CD4-positive, alpha-beta T cell treated with Interleukin-10 for 1 hour (primary cell): Measurements from ENCODE around the gene WIPF1.
"Not testable (repeated sequence)": the region's sequence is repeated elsewhere in the genome, so short reads cannot be mapped to it uniquely, and the experiment has no call there.

ENCODE experiments used
- DNase-seq: peaks from one replicate; pipeline ENCODE4 v3.0.0-alpha.2; 2020

WIPF1 gene

DNA sequence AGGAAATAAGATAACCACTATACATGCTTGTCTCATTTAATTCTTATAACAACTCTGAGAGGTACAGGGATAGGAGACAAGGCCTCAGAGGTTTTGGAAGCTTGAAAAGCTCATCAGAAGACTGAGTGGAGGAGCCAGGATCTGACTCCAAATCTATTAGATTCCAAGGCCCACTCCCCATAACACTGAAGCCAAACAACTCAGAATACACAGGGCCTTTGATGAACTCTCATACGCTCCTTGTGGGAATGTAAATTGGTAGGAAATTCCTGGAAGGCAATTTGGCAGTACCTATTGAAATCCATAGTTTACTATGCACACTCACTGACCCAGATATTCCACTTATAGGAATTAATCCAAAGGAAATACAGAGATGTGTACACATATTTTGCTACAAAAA lies 27.9 kb downstream of the WIPF1 start:
- DNase-seq = no peak

DNA sequence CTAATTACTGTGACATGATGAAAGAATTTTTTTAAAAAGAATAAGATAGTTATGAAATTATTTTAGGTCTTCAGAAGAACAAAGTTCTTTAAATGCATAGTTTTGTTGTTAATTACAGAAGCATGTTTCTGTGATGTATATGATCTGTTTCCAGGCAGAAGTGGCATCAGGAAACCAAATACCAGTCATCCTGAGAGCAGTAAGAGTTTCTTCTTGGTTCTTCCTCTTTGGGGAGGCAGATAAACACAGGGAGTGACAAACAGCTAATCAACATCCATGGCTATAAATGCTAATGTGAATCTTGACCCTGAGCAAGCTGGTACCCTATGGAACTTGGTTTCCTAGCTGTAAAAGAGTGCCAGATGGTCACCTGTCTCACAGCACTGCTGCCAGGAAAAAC lies 29.2 kb downstream of the WIPF1 start:
- DNase-seq = no peak

DNA sequence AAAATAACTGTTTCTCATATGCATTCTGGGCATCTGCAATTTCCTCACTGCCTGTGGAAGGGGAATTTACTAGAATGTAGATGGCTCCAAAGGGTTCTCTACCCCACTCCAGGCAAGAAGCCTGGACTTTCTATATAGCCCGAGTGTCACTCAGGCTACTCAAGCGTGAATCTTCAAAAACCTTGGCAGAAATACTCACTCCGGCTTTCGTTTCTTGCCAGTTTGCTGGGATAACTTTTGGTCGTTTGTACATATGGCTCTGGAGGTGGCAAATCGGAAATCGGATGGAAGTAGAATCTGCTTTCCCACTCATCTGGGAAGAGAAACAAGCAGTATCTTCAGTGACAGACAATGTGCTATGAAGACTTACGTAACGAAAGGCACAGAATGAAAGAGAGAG lies 30.7 kb downstream of the WIPF1 start:
- no peak for DNase-seq

DNA sequence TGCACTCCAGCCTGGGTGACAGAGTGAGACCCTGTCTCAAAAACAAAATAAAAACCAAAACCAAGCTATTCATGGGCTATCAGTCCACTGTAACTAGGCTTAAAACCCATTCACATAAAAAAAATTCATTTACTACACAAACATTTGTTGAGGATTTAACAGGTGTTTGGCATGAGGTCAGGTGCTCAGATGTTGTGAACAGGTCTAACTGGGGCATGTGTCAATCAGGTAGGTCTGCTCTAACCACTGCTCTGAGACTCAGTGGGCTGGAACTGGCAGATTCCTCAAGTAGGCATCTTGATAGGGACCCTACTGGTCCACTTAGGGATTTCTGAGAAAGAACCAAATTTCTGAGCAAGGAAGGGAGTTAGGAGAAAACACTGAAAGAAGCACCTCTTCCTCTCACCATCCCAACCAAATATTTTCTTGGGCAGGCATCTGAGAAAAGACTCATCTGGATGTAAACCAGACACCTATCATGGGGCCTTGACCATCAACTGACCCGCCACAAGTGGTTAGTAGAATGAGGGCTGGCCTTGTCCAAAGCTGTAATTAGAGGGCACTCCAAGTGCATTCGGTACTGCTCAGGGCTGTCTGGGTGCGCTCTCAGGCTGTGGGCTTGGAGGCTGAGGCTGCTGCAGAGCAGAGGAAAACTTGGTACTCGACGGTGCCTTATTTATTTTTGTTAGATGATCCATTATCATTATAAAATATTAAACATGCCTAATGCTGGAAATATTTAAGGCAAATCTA lies 33.9 kb downstream of the WIPF1 start:
- DNase-seq = no peak

DNA sequence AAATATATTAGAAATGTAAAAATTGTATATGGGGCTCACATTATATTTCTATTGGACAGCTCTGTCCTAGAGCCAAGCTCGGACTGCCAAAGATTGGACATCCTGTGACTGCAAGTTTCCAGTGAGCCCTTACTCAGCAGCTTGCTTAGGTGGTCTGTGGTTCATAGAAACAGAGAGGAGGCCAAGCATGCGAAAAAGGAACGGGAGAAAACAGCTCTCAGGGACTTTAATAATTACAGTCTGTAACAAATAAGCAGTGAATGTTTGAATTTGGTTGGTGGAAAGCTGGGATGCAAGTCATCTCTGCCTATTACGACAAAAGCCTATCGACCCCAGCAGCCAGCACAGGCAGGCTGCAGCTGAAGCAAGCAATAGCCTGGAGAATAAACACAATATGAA lies 35.6 kb downstream of the WIPF1 start:
- DNase-seq = no peak

DNA sequence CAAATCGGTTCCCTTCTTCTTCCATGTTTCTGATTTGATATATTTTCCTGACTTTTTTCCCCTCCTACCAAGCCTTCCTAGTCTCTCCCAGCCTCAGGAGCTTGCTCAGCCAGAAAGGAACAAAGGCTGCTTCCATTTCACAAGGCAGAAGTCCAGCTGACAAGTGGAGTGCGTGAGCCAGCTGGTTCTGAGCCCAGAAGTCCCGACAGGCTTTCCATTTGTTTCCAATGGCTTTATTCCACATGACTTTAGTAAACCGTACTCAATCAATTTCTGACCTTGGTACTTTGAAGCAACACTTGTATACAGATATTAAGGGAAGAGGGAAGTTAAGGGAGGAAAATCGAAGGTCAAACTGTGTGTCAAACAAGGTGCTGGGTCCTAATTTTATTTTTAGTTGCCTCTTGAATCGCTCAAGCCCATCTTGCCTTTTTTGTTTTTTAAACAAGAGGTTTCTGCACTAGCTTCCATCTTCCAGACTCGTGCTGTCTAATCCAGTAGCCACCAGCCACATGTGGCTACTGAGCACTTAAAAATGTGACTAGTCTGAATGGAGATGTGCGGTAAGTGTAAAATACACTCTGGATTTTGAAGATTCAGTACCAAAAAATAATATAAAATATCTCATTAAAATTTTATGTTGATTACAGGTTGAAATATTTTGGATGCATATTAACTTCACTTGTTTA lies 36.2 kb downstream of the WIPF1 start:
- DNase-seq = no peak

DNA sequence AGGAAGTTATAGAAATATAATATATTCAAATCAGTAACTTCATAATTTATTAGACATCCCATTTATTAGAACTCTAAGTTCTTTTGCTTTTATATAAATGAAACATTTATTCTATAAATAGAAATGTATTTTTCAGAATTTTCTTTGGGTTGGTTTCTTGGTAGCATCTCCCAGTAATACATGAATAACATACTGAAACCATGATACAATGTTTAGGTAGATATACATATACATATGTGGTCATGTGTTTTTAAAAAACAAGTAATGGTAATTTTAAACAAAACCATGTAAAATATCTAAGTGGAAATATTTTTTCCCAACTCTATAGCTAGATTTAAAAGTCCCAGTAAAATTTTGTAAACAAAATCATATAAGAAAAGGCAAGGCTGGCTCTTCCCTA lies 36.9 kb downstream of the WIPF1 start:
- no peak for DNase-seq

DNA sequence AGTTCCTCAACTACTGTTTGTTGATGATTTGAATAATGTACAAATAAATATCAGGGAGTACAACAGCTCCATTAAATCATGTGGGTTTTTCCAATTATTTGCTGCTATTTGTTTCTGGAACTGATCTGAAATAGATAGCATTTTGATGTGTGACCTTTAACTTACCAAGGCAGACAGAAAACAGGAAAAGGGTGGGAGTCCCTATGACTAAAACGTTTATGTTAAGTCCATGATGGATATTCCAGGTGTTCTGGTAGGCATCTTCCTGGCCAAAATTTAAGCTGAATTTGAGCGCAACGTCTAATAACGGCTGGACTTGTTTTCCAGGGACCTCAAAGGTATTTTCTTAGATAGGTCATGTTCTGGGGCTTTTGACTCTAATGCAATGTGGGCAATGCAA lies 41.6 kb downstream of the WIPF1 start:
- no peak for DNase-seq

DNA sequence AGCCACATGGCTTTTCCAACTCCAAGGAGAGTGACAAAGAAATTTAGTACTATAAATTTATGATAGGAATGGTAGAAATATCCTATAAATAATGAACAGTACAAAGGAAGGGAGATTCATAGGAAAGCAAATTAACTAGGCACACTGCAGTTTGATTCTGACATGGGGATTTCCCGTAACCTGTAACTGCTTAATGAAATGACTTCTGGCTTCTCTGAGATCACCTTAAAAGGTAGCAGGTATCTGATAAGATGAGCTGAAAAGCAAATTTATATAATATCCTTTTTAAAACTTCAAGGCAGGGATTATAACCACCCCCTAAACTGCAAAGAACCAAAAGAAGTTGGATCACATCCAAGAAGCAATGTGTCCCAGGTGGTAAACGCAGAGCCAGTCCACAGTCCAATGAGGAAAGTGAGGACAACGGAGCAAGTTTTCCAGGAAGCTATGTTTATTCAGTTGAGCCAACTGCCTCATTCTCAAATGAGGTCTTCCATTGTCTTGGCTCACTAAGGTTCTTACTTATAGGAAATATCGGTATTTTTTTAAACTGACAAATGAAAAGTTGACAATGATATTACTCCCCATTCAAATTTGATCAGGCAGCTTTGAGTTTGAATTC lies 43.0 kb downstream of the WIPF1 start:
- DNase-seq = peak; percentile 54

DNA sequence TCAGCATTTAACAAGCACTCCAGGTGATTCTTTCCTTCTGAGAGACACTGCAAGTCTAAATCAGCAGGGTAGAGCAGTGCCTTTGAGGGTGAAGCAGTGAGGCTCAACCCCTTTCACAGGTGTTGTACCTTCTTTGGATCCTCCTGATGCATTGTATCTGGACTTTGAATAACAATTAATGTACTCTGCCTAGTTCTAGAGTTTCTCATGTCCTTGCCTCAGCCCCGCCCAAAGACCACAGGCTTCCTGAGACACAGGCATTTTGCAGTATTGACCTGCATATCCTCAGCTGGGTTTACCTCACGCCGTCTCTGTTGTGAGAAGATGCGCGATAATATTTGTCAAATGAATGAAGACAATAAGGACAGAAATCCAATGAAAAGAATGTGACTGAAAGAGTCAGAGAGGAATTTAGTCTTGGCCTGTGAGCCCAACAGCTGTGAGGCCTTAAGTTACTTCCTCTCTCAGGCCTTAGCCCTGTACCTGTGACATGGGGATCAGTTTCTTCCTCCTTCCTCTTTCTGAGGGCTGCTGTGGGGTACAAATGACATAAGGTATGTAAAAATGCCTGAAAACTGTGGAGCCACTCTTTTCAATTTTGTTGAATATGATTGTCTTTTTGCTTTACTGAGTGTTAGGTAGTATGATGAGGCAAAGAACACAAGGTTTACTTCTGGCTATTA lies 43.7 kb downstream of the WIPF1 start:
- DNase-seq = peak; percentile 57

DNA sequence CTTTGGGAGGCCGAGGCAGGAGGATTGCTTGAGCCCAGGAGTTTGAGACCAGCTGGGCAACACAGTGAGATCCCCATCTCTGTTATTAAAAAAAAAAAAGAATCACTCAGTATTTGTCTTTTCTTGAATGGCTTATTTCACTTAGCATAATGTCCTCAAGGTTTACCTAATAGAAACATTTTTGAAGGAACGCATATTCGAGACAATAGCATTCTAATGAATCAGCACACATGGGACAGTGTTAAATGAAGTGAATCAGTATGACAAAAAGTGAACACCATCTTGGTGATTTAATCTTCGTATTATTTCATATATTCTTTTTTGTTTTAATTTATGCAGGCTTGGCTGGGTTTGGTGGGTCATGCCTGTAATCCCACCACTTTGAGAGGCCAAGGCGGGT lies 44.7 kb downstream of the WIPF1 start:
- DNase-seq = no peak

DNA sequence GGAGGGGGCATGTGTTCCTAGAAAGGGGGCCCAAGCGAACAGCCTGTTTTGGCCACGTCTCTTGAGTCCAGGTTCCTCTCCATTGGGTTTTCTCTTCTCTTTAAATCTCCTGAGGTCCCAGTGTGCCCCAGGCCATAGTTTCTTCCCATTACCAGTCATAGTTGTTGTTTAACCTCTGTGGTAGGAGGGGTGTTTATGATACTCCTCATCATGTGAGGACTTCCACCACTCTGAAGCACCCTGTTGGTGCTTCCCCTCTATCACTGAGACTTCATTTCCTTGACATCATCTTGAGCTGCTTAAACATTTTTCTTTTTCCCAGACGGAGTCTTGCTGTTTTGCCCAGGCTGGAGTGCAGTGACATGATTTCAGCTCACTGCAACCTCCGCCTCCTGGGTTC lies 45.9 kb downstream of the WIPF1 start:
- DNase-seq = no peak

DNA sequence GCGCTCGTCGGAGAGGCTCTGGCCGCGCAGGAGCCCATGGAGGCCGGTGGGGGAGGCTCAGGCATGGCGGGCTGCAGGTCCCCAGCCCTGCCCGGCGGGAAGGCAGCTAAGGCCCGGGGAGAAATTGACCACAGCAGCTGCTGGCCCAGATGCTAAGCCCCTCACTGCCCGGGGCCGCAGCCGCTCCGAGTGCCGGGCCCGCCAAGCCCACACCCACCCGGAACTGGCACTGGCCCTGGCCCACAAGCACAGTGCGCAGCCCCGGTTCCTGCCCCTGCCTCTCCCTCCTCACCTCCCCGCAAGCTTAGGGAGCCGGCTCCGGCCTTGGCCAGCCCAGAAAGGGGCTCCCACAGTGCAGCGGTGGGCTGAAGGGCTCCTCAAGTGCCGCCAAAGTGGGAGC lies 49.0 kb downstream of the WIPF1 start:
- not testable (repeated sequence) for DNase-seq

DNA sequence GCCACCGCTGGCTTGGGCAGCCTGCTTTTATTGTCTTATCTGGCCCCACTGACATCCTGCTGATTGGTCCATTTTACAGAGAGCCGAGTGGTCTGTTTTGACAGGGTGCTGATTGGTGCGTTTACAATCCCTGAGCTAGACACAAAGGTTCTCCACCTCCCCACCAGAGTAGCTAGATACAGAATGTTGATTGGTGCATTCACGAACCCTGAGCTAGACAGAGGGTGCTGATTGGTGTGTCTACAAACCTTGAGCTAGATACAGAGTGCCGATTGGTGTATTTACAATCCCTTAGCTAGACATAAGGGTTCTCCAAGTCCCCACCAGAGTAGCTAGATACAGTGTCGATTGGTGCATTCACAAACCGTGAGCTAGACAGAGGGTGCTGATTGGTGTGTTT lies 49.6 kb downstream of the WIPF1 start:
- not testable (repeated sequence) for DNase-seq

DNA sequence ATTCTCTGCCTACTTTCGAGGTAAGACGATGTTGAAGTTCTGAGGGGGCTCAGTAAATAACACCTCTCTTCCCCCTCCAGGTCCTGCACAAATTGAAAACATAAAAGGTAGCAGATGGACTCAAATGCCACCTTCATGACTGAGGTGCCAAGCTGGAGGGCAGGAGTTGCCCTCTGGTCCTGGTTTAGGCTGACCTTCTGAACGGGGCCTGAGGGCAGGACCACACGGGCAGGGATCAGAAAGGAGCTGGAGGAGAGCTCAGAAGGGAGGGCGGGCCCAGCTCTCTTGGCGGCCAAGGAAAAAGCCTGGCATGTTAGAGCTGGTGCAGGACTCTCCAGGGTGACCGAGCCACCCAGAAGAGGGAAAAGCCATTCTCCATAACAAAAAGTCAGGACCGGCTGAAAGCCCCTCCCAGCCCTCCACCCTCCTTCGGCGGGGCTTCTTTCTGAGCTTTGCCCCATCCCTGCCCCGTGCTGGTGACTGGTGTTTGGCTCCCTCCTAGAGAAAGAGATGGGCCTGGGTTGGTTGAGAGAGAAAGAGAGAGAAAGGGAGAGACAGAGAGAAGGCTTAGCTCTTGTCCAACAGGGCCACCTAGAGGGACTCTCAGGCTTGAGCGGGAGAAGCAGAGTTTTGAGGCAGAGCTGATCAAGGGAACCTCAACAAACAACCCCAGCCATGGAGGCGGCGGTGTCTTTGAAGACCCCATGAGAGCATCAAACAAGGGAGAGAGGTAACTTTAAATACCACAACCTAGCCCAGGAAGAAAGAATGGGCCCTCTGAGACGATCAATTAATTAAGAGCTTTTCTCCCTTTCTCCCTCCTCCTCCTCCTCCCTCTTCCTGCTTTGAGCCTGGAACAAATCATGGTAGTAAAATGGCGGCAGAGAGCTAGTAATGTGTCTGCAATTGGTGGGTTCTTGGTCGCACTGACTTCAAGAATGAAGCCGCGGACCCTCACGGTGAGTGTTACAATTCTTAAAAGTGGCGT lies 50.8 kb downstream of the WIPF1 start:
- DNase-seq = peak; percentile 53

DNA sequence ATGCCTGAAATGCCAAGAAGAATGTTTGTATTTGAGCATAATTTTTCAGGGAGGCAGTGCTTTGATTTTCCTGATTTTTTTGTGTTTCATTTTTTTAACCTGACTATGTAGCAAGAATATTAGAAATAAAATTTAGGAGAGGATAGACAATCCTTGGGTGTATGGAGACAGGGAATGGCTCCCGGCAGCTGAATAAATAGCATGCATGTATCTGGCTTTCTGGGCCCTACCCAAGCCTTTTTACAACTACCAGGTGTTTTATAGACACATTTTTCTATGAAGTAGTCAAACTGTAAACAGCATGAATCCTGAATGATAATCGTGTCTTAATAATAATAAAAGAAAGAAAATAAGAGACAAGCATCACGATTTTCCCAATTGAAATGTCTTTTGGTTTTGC lies 52.4 kb downstream of the WIPF1 start:
- DNase-seq = no peak

DNA sequence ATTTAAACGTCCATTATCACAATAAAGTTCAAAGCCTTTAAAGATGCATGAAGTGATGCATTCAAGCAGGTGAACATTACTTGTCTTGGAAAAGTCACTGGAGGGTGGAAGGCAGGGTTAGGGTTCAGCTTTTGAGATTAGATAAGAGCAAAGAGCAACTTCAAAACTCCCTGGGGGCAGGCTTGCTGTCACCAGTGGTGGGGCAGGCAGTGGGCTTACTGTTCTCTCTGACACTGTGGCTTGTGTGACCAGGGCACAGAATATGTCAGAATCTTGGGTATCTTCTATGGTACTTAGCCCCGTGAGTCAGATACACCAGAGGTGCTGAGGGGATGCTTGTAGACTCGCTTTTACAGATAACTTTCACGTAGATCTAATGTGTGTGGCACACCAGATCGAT lies 52.8 kb downstream of the WIPF1 start:
- no peak for DNase-seq

DNA sequence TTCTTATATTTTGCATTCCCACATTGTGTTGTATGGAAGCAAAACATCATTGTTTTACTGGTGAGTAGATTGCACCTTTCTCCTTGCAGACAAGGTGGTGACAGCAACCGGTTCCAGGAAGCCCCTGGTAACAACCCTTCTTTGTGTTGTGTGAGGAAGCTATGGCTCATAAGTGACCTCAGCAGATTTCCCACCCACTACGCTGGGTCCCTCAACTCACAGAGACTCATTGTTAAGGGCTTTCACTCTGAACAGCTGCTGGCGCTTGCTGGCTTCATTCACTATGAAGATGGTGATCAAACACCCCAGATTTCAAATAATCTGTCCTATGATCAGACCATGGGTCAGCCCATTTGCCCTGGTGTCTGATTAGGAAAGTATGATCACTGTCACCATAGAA lies 53.4 kb downstream of the WIPF1 start:
- DNase-seq = no peak

DNA sequence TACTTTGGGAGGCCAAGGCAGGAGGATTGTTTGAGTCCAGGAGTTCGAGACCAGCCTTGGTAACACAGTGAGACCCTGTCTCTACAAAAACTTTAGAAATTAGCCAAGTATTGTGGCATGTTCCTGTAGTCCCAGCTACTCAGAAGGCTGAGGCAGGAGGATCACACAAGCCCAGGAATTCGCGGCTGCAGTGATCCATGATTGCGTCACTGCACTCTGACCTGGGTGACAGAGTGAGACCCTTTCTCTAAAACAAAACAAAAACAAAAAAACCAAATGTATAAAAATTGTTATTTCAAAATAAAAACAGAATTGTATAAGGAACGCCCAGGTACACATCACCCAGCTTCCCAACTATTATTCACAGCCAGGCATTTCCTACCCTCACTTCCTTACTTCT lies 56.7 kb downstream of the WIPF1 start:
- DNase-seq = no peak

DNA sequence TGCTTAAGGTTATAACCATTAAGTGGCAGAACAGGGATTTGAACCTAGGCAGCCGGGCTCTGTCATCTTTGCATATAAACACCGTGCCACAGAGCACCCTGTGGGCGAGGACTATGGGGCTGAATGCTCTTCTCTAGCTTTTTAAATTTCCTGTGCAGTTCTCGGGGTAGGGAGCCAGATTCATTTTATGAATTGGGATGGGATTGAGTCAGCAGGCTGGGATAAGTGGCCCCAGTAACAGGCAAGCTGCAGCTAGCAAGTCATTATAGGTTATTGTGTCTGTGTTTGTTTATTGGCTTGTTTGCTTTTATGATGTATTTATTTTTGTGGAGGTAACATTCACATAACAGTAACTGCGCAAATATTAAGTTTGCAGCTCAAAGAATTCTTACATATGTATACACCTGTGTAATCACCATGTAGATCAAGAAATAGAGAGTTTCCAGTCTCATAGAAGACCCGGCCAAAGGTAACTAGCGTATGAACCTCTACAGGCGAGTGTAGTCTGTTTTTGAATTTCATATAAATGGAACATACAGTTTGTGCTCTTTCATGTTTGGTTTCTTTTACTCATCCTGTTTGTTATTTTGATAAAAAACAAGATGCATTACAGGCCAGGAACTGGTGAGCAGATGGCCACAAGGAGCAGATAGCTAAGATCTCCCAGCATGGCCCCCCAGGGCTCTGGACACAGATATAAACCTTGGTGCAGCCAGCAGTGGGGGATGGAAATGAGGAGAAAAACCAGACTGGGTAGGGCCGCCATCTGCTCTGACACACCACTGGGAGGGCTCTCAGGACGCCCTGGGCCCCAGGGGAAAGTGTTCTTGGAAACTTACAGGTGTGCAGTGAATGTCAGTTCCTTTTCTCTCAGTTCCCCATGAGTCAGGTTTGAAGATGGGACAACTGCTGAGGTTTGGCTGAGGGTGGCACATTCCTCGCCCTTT lies 61.6 kb downstream of the WIPF1 start:
- DNase-seq = no peak

DNA sequence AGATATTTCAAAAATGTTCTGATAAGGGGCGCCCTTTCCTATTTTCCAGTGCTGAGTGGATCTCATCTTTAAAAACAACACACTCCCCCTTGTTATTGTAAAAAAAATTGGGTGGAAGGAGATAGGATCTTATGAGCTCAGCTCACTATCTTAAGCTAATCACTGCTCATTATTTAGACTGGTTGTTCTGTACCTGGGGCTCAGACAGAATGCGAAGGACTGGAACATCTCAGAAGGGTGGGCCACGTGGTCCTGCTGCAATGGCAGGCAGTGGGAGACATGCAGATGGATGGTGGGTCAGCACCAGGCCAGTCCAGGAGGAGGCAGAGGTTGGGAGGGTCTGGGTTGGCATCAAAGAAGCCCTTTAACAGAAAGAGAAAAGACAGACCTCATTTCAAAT lies 62.5 kb downstream of the WIPF1 start:
- no peak for DNase-seq
